Stimulated activated naive CD8-positive, alpha-beta T cell treated with anti-CD3 and anti-CD28 coated beads, Interleukin-15, Interleukin-2, amounts not matched to agents 100 ng/mL and 50 ng/mL, for 24 hours (primary cell): ENCODE measurements around the gene BCL2L15.
A peak's percentile ranks its signal among the peaks of the same experiment; 100 is the strongest.
"Not testable (repeated sequence)": the region's sequence is repeated elsewhere in the genome, so short reads cannot be mapped to it uniquely, and the experiment has no call there.

ENCODE experiments used
- H3K27ac Mint-ChIP-seq: one replicate; pipeline ENCODE4 v1.8.0; 2021; ENCODE audit warnings: mild to moderate bottlenecking, mixed read lengths
- H3K27me3 Mint-ChIP-seq: one replicate; pipeline ENCODE4 v1.8.0; 2021; ENCODE audit warnings: mixed read lengths
- H3K36me3 Mint-ChIP-seq: one replicate; pipeline ENCODE4 v1.8.0; 2021; ENCODE audit warnings: low read depth, mixed read lengths
- H3K4me1 Mint-ChIP-seq: one replicate; pipeline ENCODE4 v1.8.0; 2021; ENCODE audit warnings: low read depth, mixed read lengths
- H3K4me3 Mint-ChIP-seq: one replicate; pipeline ENCODE4 v1.8.0; 2021; ENCODE audit warnings: mild to moderate bottlenecking, mixed read lengths
- H3K9me3 Mint-ChIP-seq: one replicate; pipeline ENCODE4 v1.8.0; 2021; ENCODE audit warnings: mixed read lengths

The BCL2L15 gene

GRCh38 chr1:113868387-113869083, 18.8 kb downstream of the BCL2L15 start:
- Mint-ChIP-seq H3K4me3 (peak overlapping the region; percentile 95), H3K27ac (peak overlapping the region; percentile 99)

GRCh38 chr1:113861641-113862040, 25.7 kb downstream of the BCL2L15 start:
- no peaks in the 10 kb centered on the region for H3K9me3 Mint-ChIP-seq
- H3K4me1 Mint-ChIP-seq, result peaks cover 66% of the 10 kb centered on the region
- H3K27me3 Mint-ChIP-seq, result no peaks in the 10 kb centered on the region
- peak overlapping the region; percentile 13 for H3K27ac Mint-ChIP-seq
- H3K4me3 Mint-ChIP-seq, result no peak overlapping the region
- peaks cover 71% of the 10 kb centered on the region for H3K36me3 Mint-ChIP-seq

More at GRCh38 chr1:113868387-113869083, 18.8 kb downstream of the BCL2L15 start:
- Mint-ChIP-seq H3K4me1 (peaks cover 76% of the 10 kb centered on the region), H3K9me3 (no peaks in the 10 kb centered on the region), H3K27me3 (no peaks in the 10 kb centered on the region), H3K36me3 (peaks cover 64% of the 10 kb centered on the region)

- Mint-ChIP-seq H3K4me3 (no peak overlapping the region), H3K27me3 (no peaks in the 10 kb centered on the region), H3K4me1 (peaks cover 60% of the 10 kb centered on the region), H3K27ac (peak overlapping the region; percentile 0), H3K9me3 (no peaks in the 10 kb centered on the region), H3K36me3 (peaks cover 74% of the 10 kb centered on the region)
These were observed 26.5 kb downstream of the BCL2L15 start for GRCh38 chr1:113860891-113861290.

GRCh38 chr1:113859478-113860175, 27.8 kb downstream of the BCL2L15 start:
- H3K4me1 Mint-ChIP-seq, result peaks cover 51% of the 10 kb centered on the region
- peak overlapping the region; percentile 42 for H3K4me3 Mint-ChIP-seq
- no peaks in the 10 kb centered on the region for H3K27me3 Mint-ChIP-seq
- H3K9me3 Mint-ChIP-seq, result no peaks in the 10 kb centered on the region
- H3K27ac Mint-ChIP-seq, result peak overlapping the region; percentile 64
- H3K36me3 Mint-ChIP-seq, result peaks cover 71% of the 10 kb centered on the region

- no peak overlapping the region for H3K27ac Mint-ChIP-seq
- H3K4me1 Mint-ChIP-seq, result peaks cover 57% of the 10 kb centered on the region
- H3K27me3 Mint-ChIP-seq, result no peaks in the 10 kb centered on the region
- H3K36me3 Mint-ChIP-seq, result peaks cover 73% of the 10 kb centered on the region
- H3K4me3 Mint-ChIP-seq, result peak overlapping the region; percentile 24
- no peaks in the 10 kb centered on the region for H3K9me3 Mint-ChIP-seq
These were observed 28.4 kb downstream of the BCL2L15 start for GRCh38 chr1:113858982-113859381.

DNA sequence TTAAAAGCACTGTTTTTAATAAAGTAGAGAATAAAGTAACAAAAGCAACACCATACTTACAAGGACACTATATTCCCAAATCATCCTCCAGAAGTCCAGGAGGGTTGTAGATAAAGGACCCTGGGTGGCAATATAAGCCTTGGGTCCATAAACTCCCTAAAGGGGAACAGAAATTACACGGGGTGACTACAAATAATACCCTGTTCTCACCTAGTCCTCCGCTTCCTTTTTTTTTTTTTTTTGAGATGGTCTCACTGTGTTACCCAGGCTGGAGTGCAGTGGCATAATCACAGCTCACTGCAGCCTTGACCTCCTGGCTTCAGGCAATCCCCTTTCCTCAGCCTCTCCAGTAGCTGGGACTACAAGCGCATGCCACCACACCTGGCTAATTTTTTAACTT, 29.0 kb downstream of the BCL2L15 start:
- H3K4me3 Mint-ChIP-seq, result no peak overlapping the region
- H3K4me1 Mint-ChIP-seq, result peaks cover 56% of the 10 kb centered on the region
- H3K27me3 Mint-ChIP-seq, result no peaks in the 10 kb centered on the region
- peaks cover 69% of the 10 kb centered on the region for H3K36me3 Mint-ChIP-seq
- H3K9me3 Mint-ChIP-seq, result no peaks in the 10 kb centered on the region
- no peak overlapping the region for H3K27ac Mint-ChIP-seq

GRCh38 chr1:113857776-113858175, 29.6 kb downstream of the BCL2L15 start:
- H3K36me3 Mint-ChIP-seq, result peaks cover 64% of the 10 kb centered on the region
- H3K27me3 Mint-ChIP-seq, result no peaks in the 10 kb centered on the region
- H3K4me3 Mint-ChIP-seq, result no peak overlapping the region
- H3K4me1 Mint-ChIP-seq, result peaks cover 52% of the 10 kb centered on the region
- H3K27ac Mint-ChIP-seq, result no peak overlapping the region
- H3K9me3 Mint-ChIP-seq, result no peaks in the 10 kb centered on the region

- H3K36me3 Mint-ChIP-seq, result peaks cover 68% of the 10 kb centered on the region
- no peaks in the 10 kb centered on the region for H3K27me3 Mint-ChIP-seq
- H3K4me1 Mint-ChIP-seq, result peaks cover 49% of the 10 kb centered on the region
- H3K9me3 Mint-ChIP-seq, result no peaks in the 10 kb centered on the region
- H3K27ac Mint-ChIP-seq, result no peak overlapping the region
- H3K4me3 Mint-ChIP-seq, result no peak overlapping the region
These were observed 31.0 kb downstream of the BCL2L15 start for GRCh38 chr1:113856401-113856790.

DNA sequence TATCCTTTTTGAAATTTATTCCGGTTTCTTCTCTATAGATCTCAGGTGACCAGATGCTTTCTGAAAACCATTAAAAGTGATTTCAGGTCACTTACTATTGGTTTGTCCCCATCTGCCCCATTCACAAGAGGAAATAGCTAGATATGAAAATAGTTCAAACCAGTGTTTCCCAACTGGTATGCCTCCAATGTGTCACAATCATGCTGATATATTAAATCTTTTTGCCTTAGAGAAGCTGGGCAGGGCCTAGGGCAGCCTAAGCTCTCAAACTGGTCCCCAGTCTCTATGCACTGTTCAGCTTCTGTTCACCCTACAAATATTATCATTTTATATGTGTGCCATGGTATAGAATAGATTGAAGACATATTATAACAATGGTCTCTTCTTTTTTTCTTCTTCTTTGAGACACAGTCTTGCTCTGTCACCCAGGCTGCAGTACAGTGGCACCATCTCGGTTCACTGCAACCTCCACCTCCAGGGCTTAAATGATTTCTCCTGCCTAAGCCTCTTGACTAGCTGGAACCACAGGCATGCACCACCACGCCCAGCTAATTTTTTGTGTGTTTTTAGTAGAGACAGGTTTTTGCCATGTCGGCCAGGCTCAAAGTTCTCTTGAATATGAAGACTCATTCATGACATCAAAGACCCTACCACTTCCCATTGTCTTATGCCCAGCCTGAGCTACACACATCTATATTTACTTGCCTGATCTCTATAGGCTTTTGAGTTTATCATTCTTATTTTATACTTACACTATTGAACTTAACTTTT, 31.6 kb downstream of the BCL2L15 start:
- no peaks in the 10 kb centered on the region for H3K9me3 Mint-ChIP-seq
- H3K4me3 Mint-ChIP-seq, result no peak overlapping the region
- H3K27ac Mint-ChIP-seq, result no peak overlapping the region
- peaks cover 50% of the 10 kb centered on the region for H3K4me1 Mint-ChIP-seq
- no peaks in the 10 kb centered on the region for H3K27me3 Mint-ChIP-seq
- H3K36me3 Mint-ChIP-seq, result peaks cover 69% of the 10 kb centered on the region

DNA sequence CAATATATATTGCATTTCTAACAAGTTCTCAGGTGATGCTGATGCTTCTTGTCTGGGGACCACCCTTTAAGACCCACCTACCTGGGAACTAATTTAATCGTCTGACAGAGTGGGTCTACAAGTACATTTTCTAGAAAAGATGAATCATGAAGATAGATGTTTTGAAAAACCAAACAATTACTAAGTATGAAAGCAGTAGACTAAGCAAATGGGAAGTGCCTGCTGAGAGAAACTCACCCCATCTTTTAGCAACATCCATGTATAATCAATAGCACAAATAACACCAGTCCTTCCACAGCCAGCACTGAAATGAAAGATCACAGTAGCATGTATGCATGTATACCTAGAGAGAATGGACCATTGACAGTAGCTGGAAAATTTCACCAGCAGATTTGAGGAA, 33.1 kb downstream of the BCL2L15 start:
- Mint-ChIP-seq H3K36me3 (peaks cover 75% of the 10 kb centered on the region), H3K4me3 (no peak overlapping the region), H3K4me1 (peaks cover 44% of the 10 kb centered on the region), H3K27ac (peak overlapping the region; percentile 9), H3K27me3 (no peaks in the 10 kb centered on the region), H3K9me3 (no peaks in the 10 kb centered on the region)

DNA sequence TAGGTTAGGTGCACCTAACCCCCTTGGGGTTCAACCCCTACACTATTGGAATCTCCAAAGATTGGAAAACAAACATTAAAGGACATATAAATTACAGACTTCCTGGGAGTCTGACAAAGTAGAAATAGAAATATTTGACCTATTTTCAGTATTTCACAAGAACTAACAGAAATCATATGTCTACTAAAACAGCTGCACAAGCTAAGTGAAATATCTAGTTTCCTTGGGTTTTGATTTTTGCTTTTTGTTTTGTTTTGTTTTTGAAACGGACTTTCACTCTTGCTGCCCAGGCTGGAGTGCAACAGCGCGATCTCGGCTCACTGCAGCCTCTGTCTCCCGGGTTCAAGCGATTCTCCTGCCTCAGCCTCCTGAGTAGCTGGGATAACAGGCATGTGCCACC, 34.7 kb downstream of the BCL2L15 start:
- peaks cover 76% of the 10 kb centered on the region for H3K36me3 Mint-ChIP-seq
- H3K4me1 Mint-ChIP-seq, result peaks cover 36% of the 10 kb centered on the region
- H3K27ac Mint-ChIP-seq, result not testable (repeated sequence)

GRCh38 chr1:113850127-113850796, 37.1 kb downstream of the BCL2L15 start:
- Mint-ChIP-seq H3K4me1 (peaks cover 34% of the 10 kb centered on the region), H3K36me3 (peaks cover 76% of the 10 kb centered on the region), H3K9me3 (no peaks in the 10 kb centered on the region), H3K27ac (peak overlapping the region; percentile 76), H3K27me3 (no peaks in the 10 kb centered on the region), H3K4me3 (no peak overlapping the region)

More for the DNA sequence above, 34.7 kb downstream of the BCL2L15 start:
- H3K27me3 Mint-ChIP-seq, H3K4me3 Mint-ChIP-seq, H3K9me3 Mint-ChIP-seq: not testable (repeated sequence)

- Mint-ChIP-seq H3K4me3 (no peak overlapping the region), H3K27ac (no peak overlapping the region), H3K9me3 (no peaks in the 10 kb centered on the region), H3K4me1 (peaks cover 25% of the 10 kb centered on the region), H3K27me3 (no peaks in the 10 kb centered on the region), H3K36me3 (peaks cover 72% of the 10 kb centered on the region)
These were observed 38.3 kb downstream of the BCL2L15 start for GRCh38 chr1:113849072-113849471.

GRCh38 chr1:113846391-113847035, 40.9 kb downstream of the BCL2L15 start:
- H3K27ac Mint-ChIP-seq, result no peak overlapping the region
- H3K4me3 Mint-ChIP-seq, result no peak overlapping the region
- H3K4me1 Mint-ChIP-seq, result peaks cover 17% of the 10 kb centered on the region
- H3K27me3 Mint-ChIP-seq, result no peaks in the 10 kb centered on the region
- H3K9me3 Mint-ChIP-seq, result no peaks in the 10 kb centered on the region
- H3K36me3 Mint-ChIP-seq, result peaks cover 73% of the 10 kb centered on the region
